ENCODE measurements around the gene COPB1.
A peak's percentile ranks its signal among the peaks of the same experiment; 100 is the strongest.

Gene COPB1

GRCh38 chr11:14444441-14445189 lies 55.0 kb downstream of the COPB1 start:
- no peak overlapping the region for H3K4me3 ChIP-seq (ENCODE audit: low read length)
- DNase-seq (ENCODE audit: low read depth, low spot score): no peak

- no peak overlapping the region for H3K4me3 ChIP-seq (ENCODE audit: low read length)
- DNase-seq (ENCODE audit: low read depth, low spot score): no peak
Measured at GRCh38 chr11:14443638-14444037, 56.0 kb downstream of the COPB1 start.

GRCh38 chr11:14435717-14436512 lies 63.7 kb downstream of the COPB1 start:
- no peak overlapping the region for H3K4me3 ChIP-seq (ENCODE audit: low read length)
- peak; percentile 59 for DNase-seq (ENCODE audit: low read depth, low spot score)

- DNase-seq (ENCODE audit: low read depth, low spot score): no peak
- no peak overlapping the region for H3K4me3 ChIP-seq (ENCODE audit: low read length)
Measured at GRCh38 chr11:14425621-14426020, 74.0 kb downstream of the COPB1 start.

- DNase-seq (ENCODE audit: low read depth, low spot score): no peak
Measured at GRCh38 chr11:14424096-14424495, 75.5 kb downstream of the COPB1 start.

GRCh38 chr11:14423633-14424032 lies 76.0 kb downstream of the COPB1 start:
- DNase-seq (ENCODE audit: low read depth, low spot score): no peak

More at GRCh38 chr11:14424096-14424495, 75.5 kb downstream of the COPB1 start:
- H3K4me3 ChIP-seq (ENCODE audit: low read length): no peak overlapping the region

GRCh38 chr11:14422814-14423182 lies 76.8 kb downstream of the COPB1 start:
- no peak overlapping the region for H3K4me3 ChIP-seq (ENCODE audit: low read length)
- no peak for DNase-seq (ENCODE audit: low read depth, low spot score)

More at GRCh38 chr11:14423633-14424032, 76.0 kb downstream of the COPB1 start:
- no peak overlapping the region for H3K4me3 ChIP-seq (ENCODE audit: low read length)

GRCh38 chr11:14422052-14422813 lies 77.4 kb downstream of the COPB1 start:
- no peak for DNase-seq (ENCODE audit: low read depth, low spot score)
- H3K4me3 ChIP-seq (ENCODE audit: low read length): no peak overlapping the region

- no peak overlapping the region for H3K4me3 ChIP-seq (ENCODE audit: low read length)
Measured at GRCh38 chr11:14420223-14420622, 79.4 kb downstream of the COPB1 start.

GRCh38 chr11:14418801-14419417 lies 80.7 kb downstream of the COPB1 start:
- H3K4me3 ChIP-seq (ENCODE audit: low read length): no peak overlapping the region
- no peak for DNase-seq (ENCODE audit: low read depth, low spot score)

More at GRCh38 chr11:14420223-14420622, 79.4 kb downstream of the COPB1 start:
- no peak for DNase-seq (ENCODE audit: low read depth, low spot score)

GRCh38 chr11:14417617-14418374 lies 81.8 kb downstream of the COPB1 start:
- no peak for DNase-seq (ENCODE audit: low read depth, low spot score)
- H3K4me3 ChIP-seq (ENCODE audit: low read length): no peak overlapping the region

- H3K4me3 ChIP-seq (ENCODE audit: low read length): no peak overlapping the region
- DNase-seq (ENCODE audit: low read depth, low spot score): no peak
Measured at GRCh38 chr11:14417186-14417585, 82.4 kb downstream of the COPB1 start.

- peak; percentile 97 for DNase-seq (ENCODE audit: low read depth, low spot score)
- H3K4me3 ChIP-seq (ENCODE audit: low read length): peak overlapping the region; percentile 38
Measured at GRCh38 chr11:14414470-14415461, 84.8 kb downstream of the COPB1 start.

GRCh38 chr11:14413307-14414069 lies 86.1 kb downstream of the COPB1 start:
- peak; percentile 26 for DNase-seq (ENCODE audit: low read depth, low spot score)
- no peak overlapping the region for H3K4me3 ChIP-seq (ENCODE audit: low read length)

- DNase-seq (ENCODE audit: low read depth, low spot score): no peak
Measured at GRCh38 chr11:14411818-14412217, 87.8 kb downstream of the COPB1 start.

GRCh38 chr11:14409891-14410290 lies 89.7 kb downstream of the COPB1 start:
- peak; percentile 32 for DNase-seq (ENCODE audit: low read depth, low spot score)
- no peak overlapping the region for H3K4me3 ChIP-seq (ENCODE audit: low read length)

More at GRCh38 chr11:14411818-14412217, 87.8 kb downstream of the COPB1 start:
- no peak overlapping the region for H3K4me3 ChIP-seq (ENCODE audit: low read length)

- no peak for DNase-seq (ENCODE audit: low read depth, low spot score)
Measured at GRCh38 chr11:14408612-14409011, 91.0 kb downstream of the COPB1 start.

More at GRCh38 chr11:14408612-14409011, 91.0 kb downstream of the COPB1 start:
- no peak overlapping the region for H3K4me3 ChIP-seq (ENCODE audit: low read length)

All from Jurkat, Clone E6-1 (cell line).